ENCODE data around the gene LAMB4. TPM values are rescaled to one million over a fixed set of nuclear protein-coding genes. Genes with fewer than 3 reads are reported as not detected.
A peak's percentile ranks its signal among the peaks of the same experiment; 100 is the strongest.

The LAMB4 gene
- total RNA-seq, 1 donor from 2014 or later: not detected

GRCh38 chr7:108103558-108104298 lies 26.4 kb downstream of the LAMB4 start:
- Histone ChIP-seq H3K4me1 (peaks cover 3% of the 10 kb centered on the region), H3K9me3 (no peaks in the 10 kb centered on the region), H3K36me3 (no peaks in the 10 kb centered on the region), H3K27ac (no peak overlapping the region), H3K27me3 (no peaks in the 10 kb centered on the region), H3K4me3 (no peak overlapping the region)
- intact Hi-C loops (cut with DNase I): no loop called here
- DNase-seq: no peak
- ATAC-seq: no peak
- no peak for TF ChIP-seq CTCF (IDR thresholded peaks at IDR 0.05)

- no peak for TF ChIP-seq CTCF (IDR thresholded peaks at IDR 0.05)
- H3K27me3 ChIP-seq: no peaks in the 10 kb centered on the region
- no peaks in the 10 kb centered on the region for H3K36me3 ChIP-seq
- peaks cover 2% of the 10 kb centered on the region for H3K4me1 ChIP-seq
- H3K9me3 ChIP-seq: no peaks in the 10 kb centered on the region
- DNase-seq: no peak
- no peak overlapping the region for H3K27ac ChIP-seq
- peak; percentile 30 for ATAC-seq
- no peak overlapping the region for H3K4me3 ChIP-seq
- intact Hi-C loops (cut with DNase I): no loop called here
Observed at GRCh38 chr7:108102671-108103312, 27.4 kb downstream of the LAMB4 start.

GRCh38 chr7:108101759-108102158 lies 28.4 kb downstream of the LAMB4 start:
- Histone ChIP-seq H3K9me3 (no peaks in the 10 kb centered on the region), H3K27ac (no peak overlapping the region), H3K36me3 (no peaks in the 10 kb centered on the region), H3K4me1 (no peaks in the 10 kb centered on the region), H3K4me3 (no peak overlapping the region), H3K27me3 (no peaks in the 10 kb centered on the region)
- TF ChIP-seq CTCF (IDR thresholded peaks at IDR 0.05): no peak
- ATAC-seq: no peak
- DNase-seq: no peak
- intact Hi-C loops (cut with DNase I): no loop called here

- no peaks in the 10 kb centered on the region for H3K9me3 ChIP-seq
- DNase-seq (no peak), ATAC-seq (no peak)
- intact Hi-C loops (cut with DNase I): no loop called here
- H3K36me3 ChIP-seq: no peaks in the 10 kb centered on the region
- peaks cover 13% of the 10 kb centered on the region for H3K4me1 ChIP-seq
- H3K27me3 ChIP-seq: no peaks in the 10 kb centered on the region
- no peak for TF ChIP-seq CTCF (IDR thresholded peaks at IDR 0.05)
- H3K27ac ChIP-seq: no peak overlapping the region
- H3K4me3 ChIP-seq: no peak overlapping the region
Observed at GRCh38 chr7:108099713-108100112, 30.4 kb downstream of the LAMB4 start.

GRCh38 chr7:108097703-108098102 lies 32.5 kb downstream of the LAMB4 start:
- intact Hi-C loops (cut with DNase I): no loop called here

More at GRCh38 chr7:108097703-108098102, 32.5 kb downstream of the LAMB4 start:
- Histone ChIP-seq H3K27ac (no peak overlapping the region), H3K27me3 (no peaks in the 10 kb centered on the region), H3K4me3 (no peak overlapping the region), H3K9me3 (no peaks in the 10 kb centered on the region), H3K36me3 (no peaks in the 10 kb centered on the region), H3K4me1 (peaks cover 22% of the 10 kb centered on the region)
- no peak for DNase-seq
- no peak for ATAC-seq
- peak; percentile 43 for TF ChIP-seq CTCF (IDR thresholded peaks at IDR 0.05)
